ENCODE measurements around the gene EFCAB6. TPM values are rescaled to one million over a fixed set of nuclear protein-coding genes. Genes with fewer than 3 reads are reported as not detected.

Gene EFCAB6
- total and polyA plus RNA-seq, 10 of the 15 experiments (the other 5 are each of a cell fraction or from before 2014, with no cell fraction given) = 0.05 to 0.42 (median 0.19) TPM

DNA sequence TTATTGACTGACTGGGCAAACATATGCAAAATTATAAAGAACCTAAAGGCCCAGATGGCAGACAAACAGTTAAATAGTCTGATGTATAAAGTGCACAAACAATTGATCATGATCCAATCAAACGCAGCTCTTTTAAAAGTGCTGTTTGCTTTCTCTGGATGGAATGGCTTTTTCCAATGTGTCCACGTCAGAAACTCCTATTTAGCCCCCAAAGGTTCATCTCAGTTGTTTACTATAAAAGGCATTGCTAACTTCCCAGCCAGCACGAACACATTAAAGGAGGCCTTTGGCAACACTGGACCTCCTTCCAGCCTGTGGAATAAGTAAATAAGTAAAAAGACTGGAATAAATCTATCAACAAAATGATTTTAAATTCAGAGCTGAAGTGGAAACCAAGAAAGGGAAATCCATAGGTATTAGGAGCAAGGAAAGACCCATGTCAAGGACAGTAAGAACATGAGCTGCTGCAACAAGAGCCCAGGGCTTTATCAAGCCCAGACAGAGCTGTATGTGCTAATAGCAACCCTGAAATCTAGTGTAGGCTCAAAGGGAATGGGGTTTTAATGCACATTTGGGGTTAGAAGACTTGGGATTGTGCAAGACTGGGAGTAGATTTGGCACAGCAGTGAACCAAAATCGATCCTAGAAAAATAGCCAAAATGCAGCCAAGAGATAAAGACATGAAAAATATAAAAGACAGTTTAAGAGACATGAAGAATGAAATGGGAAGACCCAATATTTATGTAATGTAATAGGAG lies 105.4 kb downstream of the EFCAB6 start (continued):
- TF ChIP-seq PAX8 (IDR thresholded peaks at IDR 0.05) (no peak), MXI1 (IDR thresholded peaks at IDR 0.05; ENCODE audit: low read depth, low read length) (no peak), ESRRA (IDR thresholded peaks at IDR 0.05; ENCODE audit: low read length) (no peak)
- TF ChIP-seq, protein P1, sequence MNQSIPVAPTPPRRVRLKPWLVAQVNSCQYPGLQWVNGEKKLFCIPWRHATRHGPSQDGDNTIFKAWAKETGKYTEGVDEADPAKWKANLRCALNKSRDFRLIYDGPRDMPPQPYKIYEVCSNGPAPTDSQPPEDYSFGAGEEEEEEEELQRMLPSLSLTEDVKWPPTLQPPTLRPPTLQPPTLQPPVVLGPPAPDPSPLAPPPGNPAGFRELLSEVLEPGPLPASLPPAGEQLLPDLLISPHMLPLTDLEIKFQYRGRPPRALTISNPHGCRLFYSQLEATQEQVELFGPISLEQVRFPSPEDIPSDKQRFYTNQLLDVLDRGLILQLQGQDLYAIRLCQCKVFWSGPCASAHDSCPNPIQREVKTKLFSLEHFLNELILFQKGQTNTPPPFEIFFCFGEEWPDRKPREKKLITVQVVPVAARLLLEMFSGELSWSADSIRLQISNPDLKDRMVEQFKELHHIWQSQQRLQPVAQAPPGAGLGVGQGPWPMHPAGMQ (IDR thresholded peaks at IDR 0.05; ENCODE audit: borderline replicate concordance) = no peak

DNA sequence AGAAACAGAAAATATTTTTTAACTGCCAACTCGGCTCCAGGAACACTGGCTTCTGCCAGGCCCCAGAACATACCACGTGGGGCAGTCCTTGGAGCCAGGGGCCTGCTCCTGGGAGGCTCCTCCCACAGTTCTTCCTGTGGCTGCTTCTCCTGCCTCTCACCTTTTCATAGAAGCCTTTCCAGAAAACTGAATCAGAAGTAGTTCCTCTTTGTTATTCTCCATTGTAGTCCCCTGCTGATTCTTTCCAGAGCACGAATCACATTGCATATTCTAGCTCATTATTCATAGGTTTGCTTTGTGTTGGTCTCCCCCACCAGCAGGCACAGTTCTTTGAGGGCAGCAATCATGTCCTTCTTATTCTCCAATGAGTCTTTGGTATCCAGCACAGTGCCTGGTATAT lies 106.0 kb downstream of the EFCAB6 start:
- intact Hi-C loops (cut with micrococcal nuclease; ENCODE audit: unreplicated experiment) (no loop called here), in situ Hi-C loops (cut with MboI) (no loop called here)
- Histone ChIP-seq H3K9ac (ENCODE audit: control insufficient read depth, insufficient read depth, low read length) (no peak overlapping the region), H3K27ac (ENCODE audit: control insufficient read depth, insufficient read depth) (no peak overlapping the region), H3K9me3 (replicated peaks; ENCODE audit: control insufficient read depth, insufficient read depth, low read length) (no peaks in the 10 kb centered on the region; the same call in 2 of the 3 replicates), H3K36me3 (ENCODE audit: control insufficient read depth in 2 of 2, insufficient read depth in 2 of 2, low read length in 1 of 2) (no peaks in the 10 kb centered on the region), H3K27me3 (replicated peaks in 1 of 2; ENCODE audit: control insufficient read depth in 2 of 2, insufficient read depth in 2 of 2, low read length in 1 of 2) (no peaks in the 10 kb centered on the region), H3K79me2 (ENCODE audit: control insufficient read depth, insufficient read depth, low read length) (no peaks in the 10 kb centered on the region), H3K4me2 (ENCODE audit: control insufficient read depth, insufficient read depth) (no peak overlapping the region), H3K4me3 (no peak overlapping the region), H3K4me1 (ENCODE audit: control insufficient read depth, insufficient read depth, low read length) (no peaks in the 10 kb centered on the region), H2AFZ (ENCODE audit: control insufficient read depth, low read depth, low read length) (no peak overlapping the region), H4K20me1 (ENCODE audit: control insufficient read depth, insufficient read depth) (no peaks in the 10 kb centered on the region)
- ATAC-seq (no peak), FAIRE-seq (no peak), DNase-seq (ENCODE audit: low read depth, low spot score) (no peak)
- no TSS peak for BruUV-seq (replicated peaks)
- ChIA-PET POLR2A (no interaction called here), CTCF (interaction anchor here (0.7 kb wide), 1 partner anchor 691 kb away, joined by 4 read pairs; no protein-coding TSS in a partner anchor), RAD21 (ENCODE audit: unreplicated experiment) (no interaction called here), SMC1A (ENCODE audit: uncharacterized antibody, unreplicated experiment) (no interaction called here)
- 0% methylated on average over 3 of the region's 3 CpGs for WGBS (ENCODE audit: insufficient coverage, insufficient replicate concordance, low lambda C conversion rate, missing lambda C conversion rate)
- TF ChIP-seq MYC (IDR thresholded peaks at IDR 0.05; ENCODE audit: insufficient read depth, insufficient read length, insufficient replicate concordance, low read length, severe bottlenecking) (no peak), POLR2AphosphoS5 (IDR thresholded peaks at IDR 0.05; ENCODE audit: low read length) (no peak), GATAD2B (conservative IDR thresholded peaks at IDR 0.05; ENCODE audit: low read depth) (no peak), RUNX3 (IDR thresholded peaks at IDR 0.05; ENCODE audit: low read length) (no peak), ZNF24 (IDR thresholded peaks at IDR 0.05) (no peak), ZNF274 (IDR thresholded peaks at IDR 0.05; ENCODE audit: insufficient read depth, insufficient read length) (no peak), NR2C1 (IDR thresholded peaks at IDR 0.05) (no peak), JUND (IDR thresholded peaks at IDR 0.05; ENCODE audit: low read depth, low read length) (no peak), WRNIP1 (IDR thresholded peaks at IDR 0.05; ENCODE audit: borderline replicate concordance, low read depth, low read length) (no peak), ESRRA (IDR thresholded peaks at IDR 0.05; ENCODE audit: low read length) (no peak), NFYB (IDR thresholded peaks at IDR 0.05; ENCODE audit: insufficient read depth, low read depth, low read length) (no peak), SP1 (IDR thresholded peaks at IDR 0.05; ENCODE audit: low read depth, low read length) (no peak)
- TF ChIP-seq, protein P2, sequence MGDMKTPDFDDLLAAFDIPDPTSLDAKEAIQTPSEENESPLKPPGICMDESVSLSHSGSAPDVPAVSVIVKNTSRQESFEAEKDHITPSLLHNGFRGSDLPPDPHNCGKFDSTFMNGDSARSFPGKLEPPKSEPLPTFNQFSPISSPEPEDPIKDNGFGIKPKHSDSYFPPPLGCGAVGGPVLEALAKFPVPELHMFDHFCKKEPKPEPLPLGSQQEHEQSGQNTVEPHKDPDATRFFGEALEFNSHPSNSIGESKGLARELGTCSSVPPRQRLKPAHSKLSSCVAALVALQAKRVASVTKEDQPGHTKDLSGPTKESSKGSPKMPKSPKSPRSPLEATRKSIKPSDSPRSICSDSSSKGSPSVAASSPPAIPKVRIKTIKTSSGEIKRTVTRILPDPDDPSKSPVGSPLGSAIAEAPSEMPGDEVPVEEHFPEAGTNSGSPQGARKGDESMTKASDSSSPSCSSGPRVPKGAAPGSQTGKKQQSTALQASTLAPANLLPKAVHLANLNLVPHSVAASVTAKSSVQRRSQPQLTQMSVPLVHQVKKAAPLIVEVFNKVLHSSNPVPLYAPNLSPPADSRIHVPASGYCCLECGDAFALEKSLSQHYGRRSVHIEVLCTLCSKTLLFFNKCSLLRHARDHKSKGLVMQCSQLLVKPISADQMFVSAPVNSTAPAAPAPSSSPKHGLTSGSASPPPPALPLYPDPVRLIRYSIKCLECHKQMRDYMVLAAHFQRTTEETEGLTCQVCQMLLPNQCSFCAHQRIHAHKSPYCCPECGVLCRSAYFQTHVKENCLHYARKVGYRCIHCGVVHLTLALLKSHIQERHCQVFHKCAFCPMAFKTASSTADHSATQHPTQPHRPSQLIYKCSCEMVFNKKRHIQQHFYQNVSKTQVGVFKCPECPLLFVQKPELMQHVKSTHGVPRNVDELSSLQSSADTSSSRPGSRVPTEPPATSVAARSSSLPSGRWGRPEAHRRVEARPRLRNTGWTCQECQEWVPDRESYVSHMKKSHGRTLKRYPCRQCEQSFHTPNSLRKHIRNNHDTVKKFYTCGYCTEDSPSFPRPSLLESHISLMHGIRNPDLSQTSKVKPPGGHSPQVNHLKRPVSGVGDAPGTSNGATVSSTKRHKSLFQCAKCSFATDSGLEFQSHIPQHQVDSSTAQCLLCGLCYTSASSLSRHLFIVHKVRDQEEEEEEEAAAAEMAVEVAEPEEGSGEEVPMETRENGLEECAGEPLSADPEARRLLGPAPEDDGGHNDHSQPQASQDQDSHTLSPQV (IDR thresholded peaks at IDR 0.05) = no peak

Data from GM12878 (cell line).